ENCODE data around the gene SLC15A3.
A peak's percentile ranks its signal among the peaks of the same experiment; 100 is the strongest.

The SLC15A3 gene

GRCh38 chr11:60944490-60945294 is 7.3 kb downstream of the SLC15A3 start:
- DNase-seq = no peak

DNA sequence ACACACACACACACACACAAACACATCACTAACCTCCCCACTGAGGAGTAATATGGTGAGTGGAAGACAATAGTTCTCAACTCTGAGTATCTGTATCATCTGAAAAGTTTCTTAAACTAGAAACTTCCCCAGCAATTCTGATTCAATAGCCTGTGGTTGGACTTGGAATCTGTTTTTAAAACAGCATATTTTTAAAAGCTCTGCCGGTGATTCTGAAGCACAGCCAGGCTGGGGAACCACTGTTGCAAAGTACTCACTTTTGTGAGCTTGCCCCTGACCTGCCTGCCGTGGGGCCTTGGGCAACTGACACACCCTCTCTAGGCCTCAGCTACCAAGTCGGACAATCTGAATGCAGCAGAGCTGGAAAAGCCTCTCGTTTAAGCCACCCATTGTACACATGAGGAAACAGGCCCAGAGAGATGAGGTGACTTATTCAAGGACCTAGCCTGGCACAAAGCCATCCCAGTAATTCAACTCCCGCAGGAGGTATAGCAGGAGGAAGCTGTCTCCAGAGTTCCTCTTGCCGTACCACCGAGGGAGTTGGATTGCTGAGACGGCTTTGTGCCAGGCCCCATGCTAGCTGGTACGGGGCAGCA is 8.9 kb downstream of the SLC15A3 start:
- peak; percentile 90 for DNase-seq

DNA sequence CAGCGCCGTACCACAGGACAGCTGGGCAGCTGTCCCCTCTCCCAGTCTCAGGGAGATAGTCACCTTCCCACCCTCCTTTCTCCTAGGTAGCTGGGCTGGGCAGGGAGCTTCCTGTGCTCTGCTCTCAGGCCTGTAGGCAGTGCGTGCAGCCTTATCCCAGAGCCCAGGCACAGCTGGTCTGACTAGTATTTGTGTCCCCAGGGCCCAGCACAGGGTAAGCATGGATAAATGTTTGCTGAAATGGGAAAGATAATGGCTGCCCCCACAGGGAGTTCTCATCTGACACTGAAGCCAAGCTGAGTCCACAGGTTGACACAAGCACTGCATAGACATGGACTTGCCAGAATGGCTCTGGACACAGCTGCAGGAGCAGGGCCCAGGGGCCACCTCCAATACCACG is 9.8 kb downstream of the SLC15A3 start:
- no peak for DNase-seq

DNA sequence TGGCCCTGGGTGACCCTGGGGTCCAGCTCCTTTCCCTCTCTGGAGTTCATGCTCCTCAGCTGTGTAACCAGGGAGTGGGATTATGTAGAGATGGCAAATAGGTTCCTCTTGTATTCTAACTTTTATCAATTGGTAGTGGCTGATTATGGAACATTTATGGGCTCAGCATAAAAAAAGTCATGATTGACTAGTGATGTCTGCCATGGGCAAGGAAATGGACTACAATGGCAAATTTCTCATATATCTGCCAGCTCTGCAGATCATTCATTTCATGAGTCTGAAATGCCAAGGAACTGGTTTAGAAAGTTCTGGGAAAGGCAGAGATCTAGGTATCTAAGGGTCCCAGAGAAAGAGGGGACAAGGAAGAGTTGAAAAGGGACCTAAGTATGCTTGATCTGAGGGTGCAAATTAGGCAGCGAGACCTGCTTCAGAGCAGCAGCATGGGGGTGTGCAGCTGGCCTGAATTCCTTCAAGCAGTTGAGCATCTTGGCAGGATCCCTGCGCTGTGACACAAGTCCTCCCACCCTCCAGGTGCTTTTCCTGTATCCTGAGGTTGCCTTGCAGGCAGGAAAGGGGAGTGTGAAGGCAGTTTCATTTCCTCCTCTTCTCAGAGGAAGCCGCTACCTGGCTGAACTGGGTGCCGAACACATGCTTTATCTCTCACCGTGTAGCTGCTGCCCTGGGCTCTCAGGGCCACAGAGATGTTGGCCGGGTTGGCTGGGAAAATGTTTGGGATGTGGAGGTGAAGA is 10.4 kb downstream of the SLC15A3 start:
- no peak for DNase-seq

DNA sequence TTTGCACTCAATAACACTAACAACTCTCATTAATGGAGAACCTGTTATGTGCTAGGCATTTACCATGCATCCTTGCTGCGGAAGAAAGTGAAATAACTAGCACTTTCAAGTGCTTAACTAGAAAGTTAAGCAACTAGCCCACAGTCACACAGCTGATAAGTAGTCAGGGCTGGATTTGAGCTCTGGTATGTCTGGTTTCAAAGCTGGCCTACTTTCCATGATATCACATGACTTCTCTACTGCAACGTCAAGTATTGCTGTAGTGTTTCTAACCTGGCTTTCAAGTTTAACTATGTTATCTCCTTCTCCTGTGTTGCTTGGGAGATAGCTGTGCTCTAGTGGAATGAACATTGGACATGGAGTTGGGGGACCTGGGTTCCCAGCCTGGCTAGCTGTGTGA is 12.1 kb downstream of the SLC15A3 start:
- DNase-seq = no peak

DNA sequence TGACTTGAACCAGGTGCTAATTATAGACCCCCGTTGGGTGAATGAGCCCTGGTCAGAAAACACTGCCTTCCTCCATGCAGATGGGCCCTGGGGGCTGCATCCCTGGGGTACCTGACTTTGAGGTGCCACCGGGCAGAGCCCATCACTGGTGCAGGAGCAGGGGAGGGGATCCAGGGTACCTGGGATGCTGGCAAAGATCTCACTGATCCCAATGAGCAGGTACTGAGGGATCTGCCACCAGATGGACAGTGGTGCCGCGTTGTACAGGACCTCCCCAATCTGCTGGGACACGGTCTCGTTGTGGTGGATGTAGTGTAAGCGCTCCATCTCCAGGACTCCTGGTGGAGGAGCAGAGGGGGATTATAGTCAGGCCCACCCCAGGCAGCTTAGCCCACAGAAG is 12.7 kb downstream of the SLC15A3 start:
- DNase-seq = no peak

GRCh38 chr11:60938500-60938899 is 13.5 kb downstream of the SLC15A3 start:
- no peak for DNase-seq

DNA sequence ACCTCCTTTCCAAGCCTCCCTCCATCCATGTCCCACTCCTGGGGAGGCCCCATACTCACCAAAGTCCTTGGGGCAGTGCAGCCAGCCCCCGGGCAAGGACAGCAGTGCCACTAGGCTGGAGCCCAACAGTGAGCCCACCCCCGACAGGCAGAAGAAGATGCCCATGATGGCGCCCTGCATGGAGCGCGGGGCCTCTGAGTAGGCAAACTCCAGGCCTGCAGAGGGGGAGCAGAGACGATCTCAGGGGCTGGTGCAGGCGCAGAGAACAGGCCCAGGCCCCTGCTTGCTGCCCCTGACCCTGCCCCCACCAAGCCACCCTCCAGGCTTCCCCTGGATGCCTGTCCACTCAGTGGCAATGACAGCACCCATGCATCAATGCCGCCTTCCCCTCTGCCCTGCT is 14.2 kb downstream of the SLC15A3 start:
- DNase-seq = no peak

GRCh38 chr11:60937144-60937527 is 14.8 kb downstream of the SLC15A3 start:
- no peak for DNase-seq

DNA sequence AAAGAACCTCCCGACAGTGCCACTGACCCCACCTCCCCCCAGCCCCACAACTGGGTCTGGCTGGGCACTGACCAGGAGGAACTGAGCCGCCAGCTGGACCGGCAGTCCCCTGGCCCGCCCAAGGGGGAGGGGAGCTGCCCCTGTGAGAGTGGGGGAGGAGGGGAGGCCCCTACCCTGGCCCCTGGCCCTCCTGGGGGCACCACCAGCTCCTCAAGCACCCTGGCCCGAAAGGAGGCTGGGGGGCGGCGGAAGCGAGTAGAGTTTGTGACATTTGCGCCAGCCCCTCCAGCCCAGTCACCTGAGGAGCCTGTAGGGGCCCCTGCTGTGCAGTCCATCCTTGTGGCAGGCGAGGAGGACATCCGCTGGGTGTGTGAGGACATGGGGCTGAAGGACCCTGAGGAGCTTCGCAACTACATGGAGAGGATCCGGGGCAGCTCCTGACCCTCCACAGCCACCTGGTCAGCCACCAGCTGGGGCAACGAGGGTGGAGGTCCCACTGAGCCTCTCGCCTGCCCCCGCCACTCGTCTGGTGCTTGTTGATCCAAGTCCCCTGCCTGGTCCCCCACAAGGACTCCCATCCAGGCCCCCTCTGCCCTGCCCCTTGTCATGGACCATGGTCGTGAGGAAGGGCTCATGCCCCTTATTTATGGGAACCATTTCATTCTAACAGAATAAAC is 15.4 kb downstream of the SLC15A3 start:
- no peak for DNase-seq

- DNase-seq = no peak
Observed at GRCh38 chr11:60935676-60936442, 16.1 kb downstream of the SLC15A3 start.

DNA sequence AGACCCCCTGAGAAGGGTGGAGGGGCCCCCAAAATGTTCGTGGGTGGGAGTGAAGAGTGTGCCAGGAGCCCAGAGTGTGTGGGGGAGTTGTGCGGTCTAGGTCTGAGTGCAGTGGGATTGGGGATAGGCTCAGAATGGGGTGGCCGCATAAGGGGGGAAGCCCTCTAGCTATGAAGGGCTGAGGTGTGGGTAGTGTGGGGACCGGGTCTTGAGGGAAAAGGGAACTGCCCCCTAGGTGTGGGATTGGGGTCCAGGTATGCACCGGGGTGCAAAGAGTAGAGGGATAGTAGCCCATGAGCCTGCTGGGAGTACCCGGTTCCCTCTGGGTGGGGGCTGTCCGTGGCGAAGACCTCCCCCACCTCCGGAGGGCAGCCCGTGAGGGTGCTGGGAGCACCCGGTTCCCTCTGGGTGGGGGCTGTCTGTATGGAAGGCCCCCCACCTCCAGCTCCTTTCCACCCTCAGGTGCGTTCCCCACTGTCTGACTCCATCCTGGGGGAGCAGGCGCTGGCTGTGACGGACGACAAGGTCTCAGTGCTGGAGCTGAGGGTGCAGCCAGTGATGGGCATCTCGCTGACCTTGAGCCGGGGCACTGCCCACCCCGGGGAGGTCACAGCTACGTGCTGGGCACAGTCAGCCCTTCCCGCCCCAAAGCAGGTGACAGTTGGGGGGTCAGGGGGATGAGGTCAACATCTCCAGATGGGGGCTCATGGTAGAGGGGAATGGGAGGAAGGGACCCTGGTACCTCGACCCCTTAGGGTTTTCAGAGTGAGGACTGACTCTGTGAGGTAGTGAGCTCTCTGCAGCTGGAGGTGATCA is 17.0 kb downstream of the SLC15A3 start:
- DNase-seq = no peak

- no peak for DNase-seq
Observed at GRCh38 chr11:60934124-60934789, 17.7 kb downstream of the SLC15A3 start.

DNA sequence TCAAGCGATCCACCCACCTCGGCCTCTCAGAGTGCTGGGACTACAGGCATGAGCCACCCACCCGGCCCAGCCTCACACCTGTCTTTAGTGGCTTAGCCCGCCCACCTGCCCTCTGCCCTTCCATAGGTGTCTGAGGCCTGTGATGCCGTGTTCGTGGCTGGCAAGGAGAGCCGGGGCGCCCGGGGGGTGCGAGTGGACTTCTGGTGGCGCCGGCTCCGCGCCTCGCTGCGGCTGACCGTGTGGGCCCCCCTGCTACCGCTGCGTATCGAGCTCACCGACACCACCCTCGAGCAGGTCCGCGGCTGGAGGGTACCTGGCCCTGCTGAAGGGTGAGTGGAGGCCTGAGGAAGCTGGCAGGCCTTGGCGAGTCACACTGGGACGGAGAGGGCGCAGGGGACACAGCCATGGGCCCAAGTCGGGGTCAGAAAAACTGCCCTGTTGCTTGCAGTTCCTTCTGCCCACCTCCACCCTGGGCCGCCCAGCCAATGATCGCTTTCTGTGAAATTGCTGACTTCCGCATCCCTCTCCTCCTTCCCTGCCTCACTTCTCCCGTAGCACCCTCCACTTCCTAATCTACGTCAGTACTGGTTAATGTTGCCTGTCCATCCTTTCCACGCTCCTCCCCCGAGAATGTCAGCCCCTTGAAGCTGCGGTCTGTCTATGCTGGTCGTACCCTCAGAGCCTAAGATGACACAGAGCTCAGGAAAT is 18.4 kb downstream of the SLC15A3 start:
- no peak for DNase-seq

DNA sequence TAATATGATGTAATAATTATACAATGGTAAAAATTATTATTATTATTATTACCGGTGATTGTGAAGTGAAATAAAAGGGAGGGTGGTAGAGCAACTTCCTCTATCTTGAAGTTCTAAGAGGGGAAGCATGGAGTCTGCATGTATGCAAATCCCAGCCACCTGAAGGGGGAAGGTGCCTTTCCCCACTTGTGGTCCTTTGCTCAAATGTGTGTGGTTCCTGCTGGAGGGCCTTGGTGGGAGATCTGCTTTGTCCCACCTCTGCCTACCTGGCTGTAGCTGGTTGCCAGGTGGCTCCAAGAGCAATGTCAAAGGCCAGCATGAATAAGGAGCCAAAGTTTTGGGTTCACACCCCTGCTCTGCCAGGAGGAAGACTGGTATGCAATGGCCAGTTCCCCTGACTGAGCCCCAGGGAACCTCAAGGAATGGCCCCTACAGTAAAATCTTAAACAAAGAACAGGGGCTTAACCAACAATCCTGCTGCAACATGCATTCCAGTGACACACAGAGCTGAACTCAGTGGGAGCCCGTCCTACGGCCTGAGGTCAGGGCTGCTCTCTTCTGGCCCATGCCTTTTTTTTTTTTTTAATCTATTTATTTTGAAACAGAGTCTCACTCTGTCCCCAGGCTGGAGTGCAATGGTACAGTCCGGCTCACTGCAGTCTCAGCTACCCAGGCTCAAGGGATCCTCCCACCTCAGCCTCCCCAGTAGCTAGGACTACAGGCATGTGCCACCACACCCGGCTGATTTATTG is 19.2 kb downstream of the SLC15A3 start:
- DNase-seq = no peak

- no peak for DNase-seq
Observed at GRCh38 chr11:60931917-60932316, 20.1 kb downstream of the SLC15A3 start.

- DNase-seq = no peak
Observed at GRCh38 chr11:60930394-60930793, 21.6 kb downstream of the SLC15A3 start.

DNA sequence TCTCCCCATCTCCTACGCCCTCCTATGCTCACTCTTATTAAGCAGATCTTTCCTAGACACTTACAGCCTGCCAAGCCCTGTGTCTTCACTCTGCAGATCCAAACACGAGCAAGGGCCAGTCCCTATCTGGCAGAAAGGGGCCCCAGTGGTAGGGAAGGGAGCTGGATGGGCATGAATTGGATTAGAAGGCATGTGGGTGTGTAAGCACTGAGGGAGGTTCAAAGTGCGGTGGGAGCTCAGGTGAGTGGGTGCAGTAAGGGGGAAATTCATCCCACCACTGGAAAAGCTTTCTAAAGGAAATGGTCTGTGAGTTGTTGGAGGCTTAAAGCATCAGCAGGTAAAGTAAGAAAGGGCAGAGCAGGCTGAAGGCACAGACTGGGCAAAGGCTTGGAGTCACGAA is 22.2 kb downstream of the SLC15A3 start:
- no peak for DNase-seq

- DNase-seq = no peak
Observed at GRCh38 chr11:60928563-60929001, 23.4 kb downstream of the SLC15A3 start.

- DNase-seq = no peak
Observed at GRCh38 chr11:60927600-60927999, 24.4 kb downstream of the SLC15A3 start.
